ENCODE data around the gene EPDR1. TPM values are rescaled to one million over a fixed set of nuclear protein-coding genes. Genes with fewer than 3 reads are reported as not detected.

Gene EPDR1
- total RNA-seq, 3 donors from 2014 or later (not counting 1 experiment from before 2014, with no cell fraction given): 1.4 to 2.1 (median 2.0) TPM

- no peaks in the 10 kb centered on the region for H3K27me3 Mint-ChIP-seq (ENCODE audit: low read depth in 2 of 2)
- no peaks in the 10 kb centered on the region for H3K36me3 Mint-ChIP-seq
- H3K9me3 Mint-ChIP-seq: no peaks in the 10 kb centered on the region
- no peak overlapping the region for H3K4me3 Mint-ChIP-seq
- ATAC-seq: no peak
- no peaks in the 10 kb centered on the region for H3K4me1 Mint-ChIP-seq
- no peak overlapping the region for H3K27ac Mint-ChIP-seq
- Histone ChIP-seq H3K27ac (ENCODE audit: low read length) (no peak overlapping the region), H3K4me3 (ENCODE audit: low read length) (no peak overlapping the region), H3K36me3 (ENCODE audit: control insufficient read depth, insufficient read depth, low read length) (no peaks in the 10 kb centered on the region), H3K4me1 (ENCODE audit: control insufficient read depth, insufficient read depth, low read length) (no peaks in the 10 kb centered on the region), H3K27me3 (ENCODE audit: control insufficient read depth, insufficient read depth, low read length) (no peaks in the 10 kb centered on the region), H3K9me3 (ENCODE audit: control insufficient read depth, insufficient read depth, low read length) (peaks cover 2% of the 10 kb centered on the region)
- no peak for TF ChIP-seq CTCF (IDR thresholded peaks at IDR 0.05)
- WGBS (ENCODE audit: insufficient coverage): 86% methylated on average over 3 of the region's 4 CpGs
- intact Hi-C loops (cut with micrococcal nuclease): no loop called here
- no peak for DNase-seq
Measured at GRCh38 chr7:37928878-37929277, 8.4 kb downstream of the EPDR1 start.

GRCh38 chr7:37930226-37930948 lies 9.9 kb downstream of the EPDR1 start:
- Mint-ChIP-seq H3K36me3 (no peaks in the 10 kb centered on the region), H3K27ac (no peak overlapping the region), H3K4me1 (no peaks in the 10 kb centered on the region), H3K9me3 (no peaks in the 10 kb centered on the region), H3K27me3 (ENCODE audit: low read depth in 2 of 2) (no peaks in the 10 kb centered on the region), H3K4me3 (no peak overlapping the region)
- H3K27me3 ChIP-seq (ENCODE audit: control insufficient read depth, insufficient read depth, low read length): no peaks in the 10 kb centered on the region
- intact Hi-C loops (cut with micrococcal nuclease): no loop called here
- no peaks in the 10 kb centered on the region for H3K36me3 ChIP-seq (ENCODE audit: control insufficient read depth, insufficient read depth, low read length)
- ATAC-seq: no peak
- peaks cover 2% of the 10 kb centered on the region for H3K9me3 ChIP-seq (ENCODE audit: control insufficient read depth, insufficient read depth, low read length)
- no peak for TF ChIP-seq CTCF (IDR thresholded peaks at IDR 0.05)
- no peak overlapping the region for H3K27ac ChIP-seq (ENCODE audit: low read length)
- DNase-seq: no peak
- H3K4me3 ChIP-seq (ENCODE audit: low read length): no peak overlapping the region
- no peaks in the 10 kb centered on the region for H3K4me1 ChIP-seq (ENCODE audit: control insufficient read depth, insufficient read depth, low read length)
- WGBS (ENCODE audit: insufficient coverage): 83% methylated on average over 5 of the region's 5 CpGs

- no peaks in the 10 kb centered on the region for H3K4me1 ChIP-seq (ENCODE audit: control insufficient read depth, insufficient read depth, low read length)
- Mint-ChIP-seq H3K27me3 (ENCODE audit: low read depth in 2 of 2) (no peaks in the 10 kb centered on the region), H3K9me3 (no peaks in the 10 kb centered on the region), H3K36me3 (peaks cover 8% of the 10 kb centered on the region), H3K27ac (no peak overlapping the region), H3K4me1 (no peaks in the 10 kb centered on the region), H3K4me3 (no peak overlapping the region)
- ATAC-seq (no peak), DNase-seq (no peak)
- no peak overlapping the region for H3K27ac ChIP-seq (ENCODE audit: low read length)
- intact Hi-C loops (cut with micrococcal nuclease): no loop called here
- no peak overlapping the region for H3K4me3 ChIP-seq (ENCODE audit: low read length)
- 81% methylated on average over 2 of the region's 2 CpGs for WGBS (ENCODE audit: insufficient coverage)
- H3K36me3 ChIP-seq (ENCODE audit: control insufficient read depth, insufficient read depth, low read length): no peaks in the 10 kb centered on the region
- no peak for TF ChIP-seq CTCF (IDR thresholded peaks at IDR 0.05)
- H3K27me3 ChIP-seq (ENCODE audit: control insufficient read depth, insufficient read depth, low read length): no peaks in the 10 kb centered on the region
- H3K9me3 ChIP-seq (ENCODE audit: control insufficient read depth, insufficient read depth, low read length): no peaks in the 10 kb centered on the region
Measured at GRCh38 chr7:37932543-37932942, 12.1 kb downstream of the EPDR1 start.
